ENCODE data around the gene CLNS1A. TPM values are rescaled to one million over a fixed set of nuclear protein-coding genes. Genes with fewer than 3 reads are reported as not detected.

The CLNS1A gene
- total RNA-seq, 2 donors from 2014 or later = 146 to 151 TPM

- 89 to 94% methylated on average over 4 of the region's 4 CpGs for WGBS, 2 experiments (ENCODE audit: insufficient coverage in 1 of 2, insufficient read length in 1 of 2)
- DNase-seq = no peak
- H3K4me1 Mint-ChIP-seq = no peaks in the 10 kb centered on the region
- no peaks in the 10 kb centered on the region for H3K9me3 Mint-ChIP-seq
- no peaks in the 10 kb centered on the region for H3K27me3 Mint-ChIP-seq (ENCODE audit: insufficient read depth)
- Histone ChIP-seq H3K4me1 (ENCODE audit: control insufficient read depth, insufficient read depth, low read length) (no peaks in the 10 kb centered on the region), H3K27ac (ENCODE audit: low read depth, low read length) (no peak overlapping the region), H3K27me3 (ENCODE audit: control insufficient read depth, insufficient read depth, low read length, poor library complexity, severe bottlenecking) (no peaks in the 10 kb centered on the region), H3K9ac (ENCODE audit: extremely low read depth, low read length, poor library complexity, severe bottlenecking) (no peak overlapping the region), H3K36me3 (ENCODE audit: control insufficient read depth, insufficient read depth, low read length) (no peaks in the 10 kb centered on the region), H3K4me3 (ENCODE audit: low read length) (no peak overlapping the region), H3K9me3 (ENCODE audit: control insufficient read depth, low read length) (no peaks in the 10 kb centered on the region)
- no peak overlapping the region for H3K27ac Mint-ChIP-seq
- no peaks in the 10 kb centered on the region for H3K36me3 Mint-ChIP-seq (ENCODE audit: low read depth)
- H3K4me3 Mint-ChIP-seq = no peak overlapping the region
- TF ChIP-seq CTCF (conservative IDR thresholded peaks at IDR 0.05) = no peak
Observed at GRCh38 chr11:77658213-77659013, 20.8 kb upstream of the CLNS1A start.

DNA sequence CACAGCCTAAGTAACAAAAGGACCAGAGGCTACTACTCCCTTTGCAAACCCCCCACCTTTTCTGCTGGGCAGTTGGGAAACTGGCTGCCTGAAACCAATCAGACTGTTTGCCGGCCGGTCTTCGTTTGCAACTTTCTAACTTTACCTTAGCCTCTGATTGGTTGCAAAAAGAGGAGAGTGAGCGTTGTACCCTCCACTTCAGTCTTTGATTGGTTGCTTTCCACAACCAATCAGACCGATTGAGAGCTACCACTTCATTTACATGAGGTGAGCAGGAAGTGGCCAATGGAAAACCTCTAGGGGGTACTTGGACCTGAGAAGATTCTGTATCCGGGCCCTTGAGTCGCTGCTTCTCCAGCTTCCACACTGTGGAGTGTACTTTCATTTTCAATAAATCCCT is 18.8 kb upstream of the CLNS1A start:
- Histone ChIP-seq H3K4me3 (ENCODE audit: low read length) (no peak overlapping the region), H3K4me1 (ENCODE audit: control insufficient read depth, insufficient read depth, low read length) (no peaks in the 10 kb centered on the region), H3K27ac (ENCODE audit: low read depth, low read length) (no peak overlapping the region), H3K36me3 (ENCODE audit: control insufficient read depth, insufficient read depth, low read length) (no peaks in the 10 kb centered on the region), H3K27me3 (ENCODE audit: control insufficient read depth, insufficient read depth, low read length, poor library complexity, severe bottlenecking) (no peaks in the 10 kb centered on the region), H3K9me3 (ENCODE audit: control insufficient read depth, low read length) (no peaks in the 10 kb centered on the region), H3K9ac (ENCODE audit: extremely low read depth, low read length, poor library complexity, severe bottlenecking) (no peak overlapping the region)
- no peak for DNase-seq
- WGBS, 2 experiments (ENCODE audit: insufficient coverage in 1 of 2, insufficient read length in 1 of 2) = 89 to 94% methylated on average over 7 of the region's 7 CpGs
- Mint-ChIP-seq H3K36me3 (ENCODE audit: low read depth) (no peaks in the 10 kb centered on the region), H3K27ac (no peak overlapping the region), H3K4me3 (no peak overlapping the region), H3K27me3 (ENCODE audit: insufficient read depth) (no peaks in the 10 kb centered on the region), H3K9me3 (no peaks in the 10 kb centered on the region), H3K4me1 (no peaks in the 10 kb centered on the region)
- TF ChIP-seq CTCF (conservative IDR thresholded peaks at IDR 0.05) = no peak

DNA sequence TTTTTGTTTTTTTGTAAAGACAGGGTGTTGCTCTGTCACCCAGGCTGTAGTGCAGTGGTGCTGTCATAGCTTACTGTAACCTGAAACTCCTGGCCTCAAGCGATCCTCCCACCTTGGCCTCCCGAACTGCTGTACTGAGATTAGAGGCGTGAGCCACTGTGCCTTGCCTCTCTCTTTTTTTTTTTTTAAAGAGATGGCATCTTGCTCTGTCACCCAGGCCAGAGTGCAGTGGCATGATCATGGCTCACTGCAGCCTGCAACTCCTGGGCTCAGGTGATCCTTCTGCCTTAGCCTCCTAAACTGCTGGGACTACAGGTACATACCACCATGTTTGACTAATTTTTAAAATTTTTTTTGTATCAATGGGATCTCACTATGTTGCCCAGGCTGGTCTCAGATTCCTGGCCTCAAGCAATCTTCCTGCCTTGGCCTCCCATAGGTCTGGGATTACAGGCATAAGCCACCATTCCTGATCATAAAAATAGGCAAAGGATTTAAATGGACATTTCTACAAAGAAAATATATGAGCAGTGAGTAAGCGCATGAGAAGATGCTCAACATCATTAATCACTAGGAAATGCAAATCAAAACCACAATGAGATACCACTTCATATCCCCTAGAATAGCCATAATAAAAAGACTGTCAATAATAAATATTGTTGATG is 17.3 kb upstream of the CLNS1A start:
- no peaks in the 10 kb centered on the region for H3K4me1 ChIP-seq (ENCODE audit: control insufficient read depth, insufficient read depth, low read length)
- no peak overlapping the region for H3K27ac ChIP-seq (ENCODE audit: low read depth, low read length)
- Mint-ChIP-seq H3K9me3 (no peaks in the 10 kb centered on the region), H3K36me3 (ENCODE audit: low read depth) (no peaks in the 10 kb centered on the region), H3K27me3 (ENCODE audit: insufficient read depth) (no peaks in the 10 kb centered on the region), H3K4me1 (no peaks in the 10 kb centered on the region), H3K4me3 (no peak overlapping the region), H3K27ac (no peak overlapping the region)
- no peak overlapping the region for H3K4me3 ChIP-seq (ENCODE audit: low read length)
- H3K9me3 ChIP-seq (ENCODE audit: control insufficient read depth, low read length) = no peaks in the 10 kb centered on the region
- 81 to 88% methylated on average over 3 of the region's 4 CpGs for WGBS, 2 experiments (ENCODE audit: insufficient coverage in 1 of 2, insufficient read length in 1 of 2)
- H3K27me3 ChIP-seq (ENCODE audit: control insufficient read depth, insufficient read depth, low read length, poor library complexity, severe bottlenecking) = no peaks in the 10 kb centered on the region
- TF ChIP-seq CTCF (conservative IDR thresholded peaks at IDR 0.05) = no peak
- no peak overlapping the region for H3K9ac ChIP-seq (ENCODE audit: extremely low read depth, low read length, poor library complexity, severe bottlenecking)
- no peaks in the 10 kb centered on the region for H3K36me3 ChIP-seq (ENCODE audit: control insufficient read depth, insufficient read depth, low read length)
- DNase-seq = no peak
